OCI-LY7 (cell line): ENCODE data around the gene ZNF280D. TPM values are rescaled to one million over a fixed set of nuclear protein-coding genes. Genes with fewer than 3 reads are reported as not detected.

Experiments
- BruUV-seq: library from RNA; stranded (reverse); fragments of 400-500 nt; replicated peaks from 2 replicates; lab custom pipeline; 2021; lab: Mats Ljungman, UMichigan
- CTCF ChIA-PET: fragments of 300-600 bp; sonication (Branson Sonifier 250); formaldehyde crosslinking; loops from one replicate; lab custom pipeline; 2022; ENCODE audit warnings: antibody characterized with exemption; ENCODE audit not compliant: unreplicated experiment; lab: Charles Lee
- POLR2A ChIA-PET: fragments of 300-600 bp; sonication (Branson Sonifier 250); formaldehyde crosslinking; loops from one replicate; lab custom pipeline; 2022; ENCODE audit warnings: antibody characterized with exemption; lab: Charles Lee
- DNase-seq: peaks from one replicate; pipeline ENCODE4 v3.0.0-alpha.2; 2015; ENCODE audit warnings: low spot score
- H2AFZ ChIP-seq: fragments of 200-600 bp; sonication (generic), shearing (Covaris generic); 2 replicates; pipeline ENCODE4 v1.6.1; 2014; ENCODE audit warnings: mild to moderate bottlenecking, antibody characterized with exemption, low read length, moderate library complexity
- H3K27ac ChIP-seq: fragments of 200-600 bp; sonication (generic); 2 replicates; pipeline ENCODE4 v1.5.1; 2014; ENCODE audit warnings: mixed run types, low read depth, mild to moderate bottlenecking, moderate library complexity, low read length, inconsistent platforms; ENCODE audit not compliant: poor library complexity, severe bottlenecking
- H3K36me3 ChIP-seq: fragments of 200-600 bp; sonication (generic); 2 replicates; pipeline ENCODE4 v1.6.1; 2014; ENCODE audit warnings: mild to moderate bottlenecking, antibody characterized with exemption, low read length, moderate library complexity, mixed read lengths; ENCODE audit not compliant: insufficient read depth
- H3K4me1 ChIP-seq: fragments of 200-600 bp; sonication (generic); 2 replicates; pipeline ENCODE4 v1.5.1; 2014; ENCODE audit warnings: mild to moderate bottlenecking, low read length; ENCODE audit not compliant: insufficient read depth, poor library complexity, severe bottlenecking
- H3K4me2 ChIP-seq: fragments of 200-600 bp; sonication (generic); 2 replicates; pipeline ENCODE4 v1.6.1; 2014; ENCODE audit warnings: mild to moderate bottlenecking, low read length
- H3K4me3 ChIP-seq: fragments of 200-600 bp; sonication (generic); 2 replicates; pipeline ENCODE4 v1.5.1; 2014; ENCODE audit warnings: mild to moderate bottlenecking, low read depth, low read length; ENCODE audit not compliant: poor library complexity, severe bottlenecking
- H3K79me2 ChIP-seq: fragments of 200-600 bp; sonication (generic); 2 replicates; pipeline ENCODE4 v1.6.1; 2016; ENCODE audit warnings: low read depth, mild to moderate bottlenecking, low read length, moderate library complexity, mixed read lengths; ENCODE audit not compliant: insufficient read depth
- H3K9me2 ChIP-seq: fragments of 200-600 bp; sonication (generic); 2 replicates; pipeline ENCODE4 v1.6.1; 2016; ENCODE audit warnings: mild to moderate bottlenecking, low read length, mixed read lengths; ENCODE audit not compliant: insufficient read depth
- H3K9me3 ChIP-seq: fragments of 200-600 bp; sonication (generic); 2 replicates; pipeline ENCODE4 v1.6.1; 2014; ENCODE audit warnings: mild to moderate bottlenecking, mixed run types, low read length, mixed read lengths
- H4K20me1 ChIP-seq: fragments of 200-600 bp; sonication (generic); 2 replicates; pipeline ENCODE4 v1.6.1; 2014; ENCODE audit warnings: mild to moderate bottlenecking, antibody characterized with exemption, low read length, moderate library complexity, mixed read lengths; ENCODE audit not compliant: insufficient read depth
- EZH2phosphoT487 ChIP-seq: fragments of 200-600 bp; sonication (generic); IDR thresholded peaks from 2 replicates; pipeline ENCODE4 v1.6.1; 2018; ENCODE audit warnings: low read depth, borderline replicate concordance, mild to moderate bottlenecking, mixed run types, antibody characterized with exemption, low read length, moderate library complexity, mixed read lengths
- intact Hi-C: fragments of 100-400 bp; cut with micrococcal nuclease; formaldehyde crosslinking; loops from one replicate; pipeline ENCODE4 v1.10.0; 2022; ENCODE audit not compliant: unreplicated experiment
- total RNA-seq, 2 experiments: library from RNA; depleted of rRNA in 1 of 2; stranded (reverse); fragments of >200 nt in 1 of 2; shearing (Covaris generic) in 1 of 2; gene quantifications; 2 replicates each; pipeline ENCODE4 v1.2.3, GENCODE V29; 2014 to 2022
- TF ChIP-seq, protein P1 (sequence below): fragments of 200-600 bp; sonication (generic); conservative IDR thresholded peaks from 2 replicates; pipeline ENCODE4 v1.5.1; 2014; ENCODE audit warnings: mild to moderate bottlenecking, antibody characterized with exemption, low read length, moderate library complexity, mixed read lengths

The ZNF280D gene
- total RNA-seq, 2 experiments from 2014 or later = 10.7 to 23.4 TPM

DNA sequence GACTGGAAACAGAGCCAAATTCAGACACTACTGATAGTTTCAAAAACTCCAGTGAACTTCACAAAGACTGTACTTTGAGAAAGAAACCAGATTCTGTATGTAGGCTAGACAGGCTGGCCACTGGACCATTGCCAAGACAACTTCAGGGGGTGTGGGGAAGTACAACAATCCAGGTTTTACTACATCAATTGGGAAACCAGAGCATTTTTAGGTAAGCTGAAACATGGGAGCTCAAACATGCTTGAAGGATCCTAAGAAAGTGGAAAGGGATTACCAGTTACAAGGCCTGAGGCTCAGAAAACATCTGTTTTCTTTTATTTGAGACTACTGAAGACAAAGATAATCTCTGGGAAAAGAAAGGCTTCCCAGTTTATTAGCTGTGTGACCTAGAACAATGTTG, 26.9 kb upstream of the ZNF280D start:
- Histone ChIP-seq H3K27ac (no peak overlapping the region), H4K20me1 (no peaks in the 10 kb centered on the region), H3K4me1 (peaks cover 11% of the 10 kb centered on the region), H3K79me2 (no peaks in the 10 kb centered on the region), H3K9me3 (no peaks in the 10 kb centered on the region), H3K4me3 (no peak overlapping the region), H3K9me2 (no peaks in the 10 kb centered on the region), H3K36me3 (no peaks in the 10 kb centered on the region), H3K4me2 (no peak overlapping the region), H2AFZ (no peak overlapping the region)
- ChIA-PET POLR2A (no interaction called here), CTCF (no interaction called here)
- TF ChIP-seq EZH2phosphoT487 = no peak
- TF ChIP-seq, protein P1, sequence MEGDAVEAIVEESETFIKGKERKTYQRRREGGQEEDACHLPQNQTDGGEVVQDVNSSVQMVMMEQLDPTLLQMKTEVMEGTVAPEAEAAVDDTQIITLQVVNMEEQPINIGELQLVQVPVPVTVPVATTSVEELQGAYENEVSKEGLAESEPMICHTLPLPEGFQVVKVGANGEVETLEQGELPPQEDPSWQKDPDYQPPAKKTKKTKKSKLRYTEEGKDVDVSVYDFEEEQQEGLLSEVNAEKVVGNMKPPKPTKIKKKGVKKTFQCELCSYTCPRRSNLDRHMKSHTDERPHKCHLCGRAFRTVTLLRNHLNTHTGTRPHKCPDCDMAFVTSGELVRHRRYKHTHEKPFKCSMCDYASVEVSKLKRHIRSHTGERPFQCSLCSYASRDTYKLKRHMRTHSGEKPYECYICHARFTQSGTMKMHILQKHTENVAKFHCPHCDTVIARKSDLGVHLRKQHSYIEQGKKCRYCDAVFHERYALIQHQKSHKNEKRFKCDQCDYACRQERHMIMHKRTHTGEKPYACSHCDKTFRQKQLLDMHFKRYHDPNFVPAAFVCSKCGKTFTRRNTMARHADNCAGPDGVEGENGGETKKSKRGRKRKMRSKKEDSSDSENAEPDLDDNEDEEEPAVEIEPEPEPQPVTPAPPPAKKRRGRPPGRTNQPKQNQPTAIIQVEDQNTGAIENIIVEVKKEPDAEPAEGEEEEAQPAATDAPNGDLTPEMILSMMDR = no peak
- BruUV-seq = no TSS peak
- intact Hi-C loops = no loop called here
- DNase-seq = no peak

- Histone ChIP-seq H4K20me1 (no peaks in the 10 kb centered on the region), H2AFZ (no peak overlapping the region), H3K36me3 (no peaks in the 10 kb centered on the region), H3K4me3 (no peak overlapping the region), H3K9me2 (no peaks in the 10 kb centered on the region), H3K79me2 (no peaks in the 10 kb centered on the region), H3K4me1 (peaks cover 8% of the 10 kb centered on the region), H3K27ac (no peak overlapping the region), H3K4me2 (no peak overlapping the region), H3K9me3 (no peaks in the 10 kb centered on the region)
- TF ChIP-seq, protein P1 = no peak
- TF ChIP-seq EZH2phosphoT487 = no peak
- intact Hi-C loops = no loop called here
- no peak for DNase-seq
- POLR2A ChIA-PET = interaction anchor here (1.1 to 1.8 kb wide), 2 partner anchors 15 to 29 kb away, joined by 3 to 5 read pairs; no protein-coding TSS in a partner anchor
- CTCF ChIA-PET = no interaction called here
- no TSS peak for BruUV-seq
These were observed 26.1 kb upstream of the ZNF280D start for GRCh38 chr15:56759450-56759845.

DNA sequence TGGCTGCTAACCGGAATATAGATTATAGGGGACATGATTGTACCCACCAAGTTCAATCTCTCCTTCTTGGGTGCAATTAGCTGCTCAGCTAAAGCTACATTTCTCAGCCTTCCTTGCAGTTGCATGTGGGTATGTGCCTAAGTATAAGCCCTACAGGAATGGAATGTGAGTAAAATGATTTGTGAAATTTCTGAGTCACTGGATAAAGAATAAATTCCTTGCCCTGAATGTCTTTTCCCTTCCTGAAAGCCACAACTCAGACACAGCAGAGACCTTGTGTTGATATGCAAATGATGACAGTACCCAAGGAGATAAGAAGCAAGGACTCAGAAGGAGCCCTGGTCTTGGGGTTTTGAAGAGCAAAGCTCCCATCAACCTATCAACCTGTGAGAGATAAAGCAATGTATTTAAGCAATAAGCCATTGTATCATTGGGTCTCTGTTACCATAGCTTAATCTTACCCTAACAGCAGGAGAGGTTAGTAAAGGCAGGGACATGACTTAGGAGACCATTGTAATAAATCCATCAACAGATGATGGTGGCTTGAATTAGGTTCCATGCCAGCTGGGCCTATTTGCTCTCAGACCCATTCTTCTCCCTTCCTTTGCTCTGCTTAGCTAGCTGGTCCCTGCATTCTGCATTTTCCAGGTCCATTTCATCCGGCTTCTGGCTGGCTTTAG, 25.6 kb upstream of the ZNF280D start:
- no peak overlapping the region; the same call in 1 of the 2 replicates for H2AFZ ChIP-seq
- H3K4me2 ChIP-seq = no peak overlapping the region
- no peaks in the 10 kb centered on the region for H3K79me2 ChIP-seq
- no TSS peak for BruUV-seq
- POLR2A ChIA-PET = interaction anchor here (1.1 to 1.8 kb wide), 3 partner anchors 13 to 29 kb away, joined by 3 to 6 read pairs (median 5); no protein-coding TSS in a partner anchor
- H3K4me1 ChIP-seq = peaks cover 8% of the 10 kb centered on the region
- H3K9me3 ChIP-seq = no peaks in the 10 kb centered on the region
- DNase-seq = no peak
- H3K4me3 ChIP-seq = no peak overlapping the region
- H3K9me2 ChIP-seq = no peaks in the 10 kb centered on the region
- TF ChIP-seq, protein P1 = no peak
- no peak for TF ChIP-seq EZH2phosphoT487
- intact Hi-C loops = no loop called here
- CTCF ChIA-PET = no interaction called here
- H3K36me3 ChIP-seq = no peaks in the 10 kb centered on the region
- no peak overlapping the region for H3K27ac ChIP-seq
- no peaks in the 10 kb centered on the region for H4K20me1 ChIP-seq
